ENCODE data around the gene C3orf18.

- no peak for TF ChIP-seq POLR2A (IDR thresholded peaks at IDR 0.05; ENCODE audit: low read depth, low read length)
- no peak for TF ChIP-seq POLR2AphosphoS5 (IDR thresholded peaks at IDR 0.05; ENCODE audit: low read depth, low read length)
These were observed 57.2 kb downstream of the C3orf18 start for GRCh38 chr3:50510325-50510724.

Data from GM12891 (cell line).